ENCODE data around the gene CUL3.

GRCh38 chr2:224434618-224435017 lies 150.5 kb downstream of the CUL3 start:
- TF ChIP-seq CTCF (conservative IDR thresholded peaks at IDR 0.05; ENCODE audit: low read length) (no peak), EZH2phosphoT487 (IDR thresholded peaks at IDR 0.05; ENCODE audit: borderline replicate concordance, low read depth, low read length) (no peak)
